Activated T-helper 17 cell treated with anti-CD3 and anti-CD28 coated beads, Interleukin-2, amount 50 U/mL, for 72 hours (primary cell): ENCODE measurements around the gene MAN1C1. TPM values are rescaled to one million over a fixed set of nuclear protein-coding genes. Genes with fewer than 3 reads are reported as not detected.
"Not testable (repeated sequence)": the region's sequence is repeated elsewhere in the genome, so short reads cannot be mapped to it uniquely, and the experiment has no call there.

Experiments used
- ATAC-seq: fragments of 150-1000 bp; cut with Tn5 transposase; replicated peaks from 2 replicates; pipeline ENCODE4 v1.10.0; 2021; ENCODE audit warnings: mild to moderate bottlenecking, moderate library complexity
- H3K27ac Mint-ChIP-seq: one replicate; pipeline ENCODE4 v1.8.0; 2022; ENCODE audit warnings: mixed read lengths
- H3K27me3 Mint-ChIP-seq: one replicate; pipeline ENCODE4 v1.8.0; 2022; ENCODE audit warnings: mixed read lengths
- H3K36me3 Mint-ChIP-seq: one replicate; pipeline ENCODE4 v1.8.0; 2022; ENCODE audit warnings: low read depth, mild to moderate bottlenecking, mixed read lengths
- H3K4me1 Mint-ChIP-seq: one replicate; pipeline ENCODE4 v1.8.0; 2022; ENCODE audit warnings: mixed read lengths
- H3K4me3 Mint-ChIP-seq: one replicate; pipeline ENCODE4 v1.8.0; 2022; ENCODE audit warnings: mild to moderate bottlenecking, mixed read lengths
- H3K9me3 Mint-ChIP-seq: one replicate; pipeline ENCODE4 v1.8.0; 2022; ENCODE audit warnings: mixed read lengths
- total RNA-seq, 2 donors: library from RNA; stranded (reverse); gene quantifications; one replicate each; pipeline ENCODE4 v1.2.3, GENCODE V29; 2022

The MAN1C1 gene
- total RNA-seq, 2 donors from 2014 or later = 6.2 to 7.7 TPM

- ATAC-seq = no peak
- H3K9me3 Mint-ChIP-seq = no peaks in the 10 kb centered on the region
- no peaks in the 10 kb centered on the region for H3K27me3 Mint-ChIP-seq
- H3K4me1 Mint-ChIP-seq = no peaks in the 10 kb centered on the region
- no peak overlapping the region for H3K27ac Mint-ChIP-seq
- no peaks in the 10 kb centered on the region for H3K36me3 Mint-ChIP-seq
- no peak overlapping the region for H3K4me3 Mint-ChIP-seq
Observed at GRCh38 chr1:25690396-25690956, 73.9 kb downstream of the MAN1C1 start.

DNA sequence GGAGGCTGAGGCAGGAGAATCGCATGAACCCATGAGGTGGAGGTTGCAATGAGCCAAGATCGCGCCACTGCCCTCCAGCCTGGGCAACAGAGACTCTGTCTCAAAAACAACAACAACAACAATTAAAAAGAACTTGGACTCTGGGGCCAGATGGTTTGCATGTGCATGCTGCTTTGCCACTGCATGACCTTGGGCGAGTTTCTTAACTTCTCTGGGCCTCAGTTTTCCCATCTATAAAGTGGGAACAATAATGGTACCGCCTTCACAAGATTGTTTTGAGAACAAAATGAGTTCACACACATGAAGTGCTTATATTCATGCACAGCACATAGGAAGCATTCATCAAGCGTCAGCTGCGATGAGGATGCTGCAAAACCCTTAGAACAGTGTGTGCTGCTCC is 74.6 kb downstream of the MAN1C1 start:
- Mint-ChIP-seq H3K27me3 (no peaks in the 10 kb centered on the region), H3K9me3 (no peaks in the 10 kb centered on the region)

GRCh38 chr1:25692560-25692959 is 76.0 kb downstream of the MAN1C1 start:
- Mint-ChIP-seq H3K4me3 (no peak overlapping the region), H3K27me3 (no peaks in the 10 kb centered on the region), H3K4me1 (peaks cover 6% of the 10 kb centered on the region), H3K9me3 (no peaks in the 10 kb centered on the region), H3K27ac (no peak overlapping the region), H3K36me3 (no peaks in the 10 kb centered on the region)
- ATAC-seq = no peak

More for the DNA sequence above, 74.6 kb downstream of the MAN1C1 start:
- Mint-ChIP-seq H3K4me1 (peaks cover 6% of the 10 kb centered on the region), H3K36me3 (no peaks in the 10 kb centered on the region), H3K27ac (no peak overlapping the region), H3K4me3 (no peak overlapping the region)
- ATAC-seq = no peak

DNA sequence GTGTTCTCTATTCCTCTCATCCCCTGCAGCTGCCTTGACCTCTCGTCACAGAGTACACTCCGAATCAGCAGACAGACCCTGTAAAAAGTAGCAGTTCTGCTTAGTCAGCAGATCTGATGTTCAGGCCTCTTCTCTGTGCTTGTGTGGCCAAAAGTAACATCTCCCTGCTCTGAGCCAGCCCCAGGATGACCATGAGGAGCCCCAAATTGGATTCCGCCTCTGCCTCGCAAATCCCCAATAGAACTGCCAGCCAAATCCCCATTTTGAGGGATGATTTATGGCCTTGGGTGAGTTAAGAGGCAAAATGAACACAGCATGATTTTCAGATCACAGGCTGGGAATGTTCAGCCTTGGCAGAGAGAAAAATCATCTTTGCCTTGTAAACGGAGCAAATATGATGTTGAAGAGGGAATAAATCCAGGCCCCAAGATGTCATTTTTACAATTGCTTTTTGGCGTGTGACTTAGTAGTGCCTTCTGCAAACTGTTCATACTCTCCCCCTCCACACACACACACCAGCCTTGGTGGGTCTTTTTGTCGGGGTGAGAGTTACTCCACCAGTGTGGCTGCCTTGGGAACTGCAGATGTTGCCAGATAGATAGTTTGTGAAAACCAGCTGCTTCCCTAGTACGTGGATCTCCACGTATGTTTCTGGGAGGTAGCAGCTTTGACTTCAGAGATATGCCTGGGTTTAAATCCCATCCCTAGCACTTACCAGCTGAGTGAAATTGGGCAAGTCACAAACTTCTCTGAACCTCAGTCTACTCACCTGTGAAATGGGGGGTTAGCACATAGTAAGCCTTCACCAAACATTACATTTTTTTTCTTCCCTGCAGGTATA is 77.8 kb downstream of the MAN1C1 start:
- ATAC-seq = no peak
- Mint-ChIP-seq H3K36me3 (no peaks in the 10 kb centered on the region), H3K9me3 (no peaks in the 10 kb centered on the region), H3K4me3 (no peak overlapping the region), H3K27me3 (no peaks in the 10 kb centered on the region), H3K4me1 (peaks cover 15% of the 10 kb centered on the region), H3K27ac (no peak overlapping the region)

GRCh38 chr1:25695090-25695770 is 78.6 kb downstream of the MAN1C1 start:
- H3K27ac Mint-ChIP-seq = peak overlapping the region; percentile 34
- H3K9me3 Mint-ChIP-seq = no peaks in the 10 kb centered on the region
- H3K4me1 Mint-ChIP-seq = peaks cover 15% of the 10 kb centered on the region
- H3K4me3 Mint-ChIP-seq = peak overlapping the region; percentile 49
- H3K36me3 Mint-ChIP-seq = no peaks in the 10 kb centered on the region
- H3K27me3 Mint-ChIP-seq = no peaks in the 10 kb centered on the region
- ATAC-seq = no peak

- peak overlapping the region; percentile 49 for H3K4me3 Mint-ChIP-seq
- H3K27ac Mint-ChIP-seq = peak overlapping the region; percentile 34
- no peaks in the 10 kb centered on the region for H3K9me3 Mint-ChIP-seq
- peaks cover 15% of the 10 kb centered on the region for H3K4me1 Mint-ChIP-seq
- ATAC-seq = peak; percentile 79
- H3K27me3 Mint-ChIP-seq = no peaks in the 10 kb centered on the region
- H3K36me3 Mint-ChIP-seq = no peaks in the 10 kb centered on the region
Observed at GRCh38 chr1:25695771-25696311, 79.2 kb downstream of the MAN1C1 start.

DNA sequence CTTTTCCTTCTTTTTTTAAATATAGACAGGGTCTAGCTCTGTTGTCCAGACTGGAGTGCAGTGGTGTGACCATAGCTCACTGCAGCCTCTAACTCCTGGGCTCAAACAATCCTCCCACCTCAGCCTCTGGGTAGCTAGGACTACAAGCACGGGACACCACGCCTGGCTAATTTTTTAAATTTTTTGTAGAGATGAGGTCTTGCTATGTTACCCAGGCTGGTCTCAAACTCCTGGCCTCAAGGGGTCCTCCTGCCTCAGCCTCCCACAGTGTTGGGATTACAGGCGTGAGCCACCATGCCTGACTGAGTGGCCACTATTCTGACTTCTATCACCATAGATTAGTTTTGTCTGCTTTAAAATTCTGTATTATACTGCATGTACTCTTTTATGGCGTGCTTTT is 80.1 kb downstream of the MAN1C1 start:
- H3K27ac Mint-ChIP-seq, H3K9me3 Mint-ChIP-seq, ATAC-seq, H3K4me3 Mint-ChIP-seq, H3K36me3 Mint-ChIP-seq, H3K27me3 Mint-ChIP-seq: not testable (repeated sequence)
- H3K4me1 Mint-ChIP-seq = peaks cover 15% of the 10 kb centered on the region

GRCh38 chr1:25697435-25698217 is 81.0 kb downstream of the MAN1C1 start:
- no peak for ATAC-seq
- Mint-ChIP-seq H3K27me3 (no peaks in the 10 kb centered on the region), H3K9me3 (no peaks in the 10 kb centered on the region), H3K4me3 (peak overlapping the region; percentile 2), H3K4me1 (peaks cover 15% of the 10 kb centered on the region), H3K36me3 (no peaks in the 10 kb centered on the region), H3K27ac (peak overlapping the region; percentile 4)

- H3K27ac Mint-ChIP-seq = peak overlapping the region; percentile 4
- H3K4me1 Mint-ChIP-seq = peaks cover 15% of the 10 kb centered on the region
- H3K4me3 Mint-ChIP-seq = peak overlapping the region; percentile 2
- ATAC-seq = peak; percentile 54
- H3K9me3 Mint-ChIP-seq = no peaks in the 10 kb centered on the region
- H3K27me3 Mint-ChIP-seq = no peaks in the 10 kb centered on the region
- H3K36me3 Mint-ChIP-seq = no peaks in the 10 kb centered on the region
Observed at GRCh38 chr1:25698252-25698651, 81.7 kb downstream of the MAN1C1 start.

- not testable (repeated sequence) for H3K4me3 Mint-ChIP-seq, ATAC-seq, H3K27me3 Mint-ChIP-seq, H3K9me3 Mint-ChIP-seq, H3K27ac Mint-ChIP-seq, H3K36me3 Mint-ChIP-seq
- H3K4me1 Mint-ChIP-seq = peaks cover 18% of the 10 kb centered on the region
Observed at GRCh38 chr1:25699059-25699458, 82.5 kb downstream of the MAN1C1 start.

- Mint-ChIP-seq H3K4me3 (no peak overlapping the region), H3K27me3 (no peaks in the 10 kb centered on the region), H3K9me3 (no peaks in the 10 kb centered on the region), H3K36me3 (no peaks in the 10 kb centered on the region), H3K27ac (no peak overlapping the region), H3K4me1 (peaks cover 23% of the 10 kb centered on the region)
- ATAC-seq = no peak
Observed at GRCh38 chr1:25699500-25700143, 83.0 kb downstream of the MAN1C1 start.

GRCh38 chr1:25700144-25700523 is 83.5 kb downstream of the MAN1C1 start:
- H3K36me3 Mint-ChIP-seq = no peaks in the 10 kb centered on the region
- H3K27me3 Mint-ChIP-seq = no peaks in the 10 kb centered on the region
- no peak for ATAC-seq
- peaks cover 28% of the 10 kb centered on the region for H3K4me1 Mint-ChIP-seq
- no peak overlapping the region for H3K27ac Mint-ChIP-seq
- H3K4me3 Mint-ChIP-seq = no peak overlapping the region
- H3K9me3 Mint-ChIP-seq = no peaks in the 10 kb centered on the region

DNA sequence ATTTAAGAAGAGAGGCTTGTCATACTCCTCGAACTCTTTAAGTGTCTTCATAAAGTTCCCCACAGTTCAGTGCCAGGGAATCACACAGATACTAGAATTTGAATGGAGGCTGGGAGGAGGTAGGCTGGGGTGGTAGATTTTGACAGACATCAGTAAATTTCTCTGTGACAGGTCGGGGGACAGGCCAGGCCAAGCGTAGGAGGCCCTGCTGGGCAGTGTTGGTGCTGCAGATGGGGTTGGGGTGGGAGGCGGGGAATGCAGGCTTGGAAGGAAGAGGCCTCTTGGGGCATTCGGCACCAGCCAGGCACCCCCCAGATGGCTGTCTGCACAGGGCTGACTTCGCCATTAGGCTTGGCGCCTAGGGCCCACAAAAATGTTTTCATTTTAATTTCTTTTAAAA is 84.0 kb downstream of the MAN1C1 start:
- Mint-ChIP-seq H3K27me3 (no peaks in the 10 kb centered on the region), H3K36me3 (no peaks in the 10 kb centered on the region), H3K9me3 (no peaks in the 10 kb centered on the region), H3K4me1 (peaks cover 28% of the 10 kb centered on the region), H3K4me3 (no peak overlapping the region), H3K27ac (no peak overlapping the region)
- ATAC-seq = no peak
